ENCODE measurements around the gene STX2. TPM values are rescaled to one million over a fixed set of nuclear protein-coding genes. Genes with fewer than 3 reads are reported as not detected.

STX2 gene
- total and polyA plus RNA-seq, 10 of the 15 experiments (the other 5 are each of a cell fraction or from before 2014, with no cell fraction given), result 6.0 to 22.2 (median 10.0) TPM

- no peak overlapping the region for H2AFZ ChIP-seq (ENCODE audit: control insufficient read depth, low read depth, low read length)
- FAIRE-seq, result no peak
- H3K27ac ChIP-seq (ENCODE audit: control insufficient read depth, insufficient read depth), result no peak overlapping the region
- BruUV-seq (replicated peaks), result no TSS peak
- H3K27me3 ChIP-seq (replicated peaks in 1 of 2; ENCODE audit: control insufficient read depth in 2 of 2, insufficient read depth in 2 of 2, low read length in 1 of 2), result no peaks in the 10 kb centered on the region
- H3K4me2 ChIP-seq (ENCODE audit: control insufficient read depth, insufficient read depth), result no peak overlapping the region
- ChIA-PET SMC1A (ENCODE audit: uncharacterized antibody, unreplicated experiment) (interaction anchor here (1.1 kb wide), 1 partner anchor 32 kb away, joined by 3 read pairs; no protein-coding TSS in a partner anchor), RAD21 (ENCODE audit: unreplicated experiment) (interaction anchor here (1.0 kb wide), 1 partner anchor 11 kb away, joined by 3 read pairs; no protein-coding TSS in a partner anchor), POLR2A (interaction anchor here (0.6 to 1.2 kb wide), 2 partner anchors 11 to 12 kb away, joined by 3 to 4 read pairs; no protein-coding TSS in a partner anchor), CTCF (interaction anchor here (0.7 to 1.0 kb wide), 2 partner anchors 64 to 89 kb away, joined by 3 read pairs; no protein-coding TSS in a partner anchor)
- no peak overlapping the region for H3K4me3 ChIP-seq
- H3K9me3 ChIP-seq (replicated peaks; ENCODE audit: control insufficient read depth, insufficient read depth, low read length), result no peaks in the 10 kb centered on the region
- H3K36me3 ChIP-seq (ENCODE audit: control insufficient read depth in 2 of 2, insufficient read depth in 2 of 2, low read length in 1 of 2), result peaks cover 0 to 8% of the 10 kb centered on the region in 2 experiments; a peak in 3 of 4 replicates
- TF ChIP-seq SMARCA5 (IDR thresholded peaks at IDR 0.05), result no peak
- no peak for TF ChIP-seq GATAD2B (conservative IDR thresholded peaks at IDR 0.05; ENCODE audit: low read depth)
- no peak for TF ChIP-seq CBFB (IDR thresholded peaks at IDR 0.05; ENCODE audit: low read depth)
- no peak for TF ChIP-seq ELK1 (IDR thresholded peaks at IDR 0.05; ENCODE audit: low read depth, low read length)
- no peak for TF ChIP-seq RFX5 (IDR thresholded peaks at IDR 0.05; ENCODE audit: low read depth, low read length)
- no peak for TF ChIP-seq ZNF592 (IDR thresholded peaks at IDR 0.05)
- TF ChIP-seq LARP7 (IDR thresholded peaks at IDR 0.05), result no peak
- no peak for TF ChIP-seq CHD2 (IDR thresholded peaks at IDR 0.05; ENCODE audit: borderline replicate concordance, low read depth, low read length)
- in situ Hi-C loops (cut with MboI) (no loop called here), intact Hi-C loops (cut with micrococcal nuclease; ENCODE audit: unreplicated experiment) (no loop called here)
- H4K20me1 ChIP-seq (ENCODE audit: control insufficient read depth, insufficient read depth), result peaks cover 3% of the 10 kb centered on the region; the same call in 1 of the 2 replicates
- 94% methylated on average over 1 of the region's 1 CpG for WGBS (ENCODE audit: insufficient coverage, insufficient replicate concordance, low lambda C conversion rate, missing lambda C conversion rate)
- ATAC-seq, result no peak
- H3K9ac ChIP-seq (ENCODE audit: control insufficient read depth, insufficient read depth, low read length), result no peak overlapping the region
- no peak for DNase-seq (ENCODE audit: low read depth, low spot score)
- H3K79me2 ChIP-seq (ENCODE audit: control insufficient read depth, insufficient read depth, low read length), result peaks cover 5% of the 10 kb centered on the region
- H3K4me1 ChIP-seq (ENCODE audit: control insufficient read depth, insufficient read depth, low read length), result peaks cover 33% of the 10 kb centered on the region
Measured at GRCh38 chr12:130881548-130881947, 42.5 kb upstream of the STX2 start.

Data from GM12878 (cell line).